ENCODE results near the gene CD200.

The CD200 gene

GRCh38 chr3:112375117-112375516, 42.2 kb downstream of the CD200 start:
- TF ChIP-seq POLR2AphosphoS5 (IDR thresholded peaks at IDR 0.05; ENCODE audit: low read depth) (no peak), CTCF (IDR thresholded peaks at IDR 0.05; ENCODE audit: insufficient read depth, low read length) (no peak)
- Histone ChIP-seq H3K27ac (replicated peaks) (no peak overlapping the region), H3K4me3 (replicated peaks; ENCODE audit: insufficient read depth, low read length) (no peak overlapping the region), H3K27me3 (ENCODE audit: insufficient read depth, poor library complexity, severe bottlenecking) (no peaks in the 10 kb centered on the region)
- no peak for DNase-seq (ENCODE audit: low read depth in 1 of 2, low spot score in 1 of 2)

- no peak overlapping the region for H3K27ac ChIP-seq (replicated peaks)
- no peak for TF ChIP-seq CTCF (IDR thresholded peaks at IDR 0.05; ENCODE audit: insufficient read depth, low read length)
- no peak for TF ChIP-seq SPI1 (IDR thresholded peaks at IDR 0.05; ENCODE audit: borderline replicate concordance, low read depth)
- TF ChIP-seq, protein P1, sequence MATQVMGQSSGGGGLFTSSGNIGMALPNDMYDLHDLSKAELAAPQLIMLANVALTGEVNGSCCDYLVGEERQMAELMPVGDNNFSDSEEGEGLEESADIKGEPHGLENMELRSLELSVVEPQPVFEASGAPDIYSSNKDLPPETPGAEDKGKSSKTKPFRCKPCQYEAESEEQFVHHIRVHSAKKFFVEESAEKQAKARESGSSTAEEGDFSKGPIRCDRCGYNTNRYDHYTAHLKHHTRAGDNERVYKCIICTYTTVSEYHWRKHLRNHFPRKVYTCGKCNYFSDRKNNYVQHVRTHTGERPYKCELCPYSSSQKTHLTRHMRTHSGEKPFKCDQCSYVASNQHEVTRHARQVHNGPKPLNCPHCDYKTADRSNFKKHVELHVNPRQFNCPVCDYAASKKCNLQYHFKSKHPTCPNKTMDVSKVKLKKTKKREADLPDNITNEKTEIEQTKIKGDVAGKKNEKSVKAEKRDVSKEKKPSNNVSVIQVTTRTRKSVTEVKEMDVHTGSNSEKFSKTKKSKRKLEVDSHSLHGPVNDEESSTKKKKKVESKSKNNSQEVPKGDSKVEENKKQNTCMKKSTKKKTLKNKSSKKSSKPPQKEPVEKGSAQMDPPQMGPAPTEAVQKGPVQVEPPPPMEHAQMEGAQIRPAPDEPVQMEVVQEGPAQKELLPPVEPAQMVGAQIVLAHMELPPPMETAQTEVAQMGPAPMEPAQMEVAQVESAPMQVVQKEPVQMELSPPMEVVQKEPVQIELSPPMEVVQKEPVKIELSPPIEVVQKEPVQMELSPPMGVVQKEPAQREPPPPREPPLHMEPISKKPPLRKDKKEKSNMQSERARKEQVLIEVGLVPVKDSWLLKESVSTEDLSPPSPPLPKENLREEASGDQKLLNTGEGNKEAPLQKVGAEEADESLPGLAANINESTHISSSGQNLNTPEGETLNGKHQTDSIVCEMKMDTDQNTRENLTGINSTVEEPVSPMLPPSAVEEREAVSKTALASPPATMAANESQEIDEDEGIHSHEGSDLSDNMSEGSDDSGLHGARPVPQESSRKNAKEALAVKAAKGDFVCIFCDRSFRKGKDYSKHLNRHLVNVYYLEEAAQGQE (IDR thresholded peaks at IDR 0.05; ENCODE audit: insufficient replicate concordance, low read depth), result no peak
- TF ChIP-seq GABPA (IDR thresholded peaks at IDR 0.05; ENCODE audit: low read depth), result no peak
- no peak for TF ChIP-seq POLR2AphosphoS5 (IDR thresholded peaks at IDR 0.05; ENCODE audit: low read depth)
- no peak for DNase-seq (ENCODE audit: low read depth in 1 of 2, low spot score in 1 of 2)
- no peak overlapping the region for H3K4me3 ChIP-seq (replicated peaks; ENCODE audit: insufficient read depth, low read length)
- no peaks in the 10 kb centered on the region for H3K27me3 ChIP-seq (ENCODE audit: insufficient read depth, poor library complexity, severe bottlenecking)
Measured at GRCh38 chr3:112376241-112376911, 43.4 kb downstream of the CD200 start.

GRCh38 chr3:112376992-112377391, 44.0 kb downstream of the CD200 start:
- H3K27me3 ChIP-seq (ENCODE audit: insufficient read depth, poor library complexity, severe bottlenecking), result no peaks in the 10 kb centered on the region
- H3K27ac ChIP-seq (replicated peaks), result no peak overlapping the region
- H3K4me3 ChIP-seq (replicated peaks; ENCODE audit: insufficient read depth, low read length), result no peak overlapping the region
- TF ChIP-seq, protein P1 (IDR thresholded peaks at IDR 0.05; ENCODE audit: insufficient replicate concordance, low read depth), result no peak
- TF ChIP-seq GABPA (IDR thresholded peaks at IDR 0.05; ENCODE audit: low read depth) (no peak), CTCF (IDR thresholded peaks at IDR 0.05; ENCODE audit: insufficient read depth, low read length) (no peak), POLR2AphosphoS5 (IDR thresholded peaks at IDR 0.05; ENCODE audit: low read depth) (no peak), SPI1 (IDR thresholded peaks at IDR 0.05; ENCODE audit: borderline replicate concordance, low read depth) (no peak)
- peak; percentile 38 to 76 for DNase-seq (ENCODE audit: low read depth in 1 of 2, low spot score in 1 of 2)

- no peaks in the 10 kb centered on the region for H3K27me3 ChIP-seq (ENCODE audit: insufficient read depth, poor library complexity, severe bottlenecking)
- peak overlapping the region; percentile 87 for H3K27ac ChIP-seq (replicated peaks)
- TF ChIP-seq GABPA (IDR thresholded peaks at IDR 0.05; ENCODE audit: low read depth), result no peak
- no peak for TF ChIP-seq CTCF (IDR thresholded peaks at IDR 0.05; ENCODE audit: insufficient read depth, low read length)
- TF ChIP-seq POLR2AphosphoS5 (IDR thresholded peaks at IDR 0.05; ENCODE audit: low read depth), result no peak
- TF ChIP-seq, protein P1 (IDR thresholded peaks at IDR 0.05; ENCODE audit: insufficient replicate concordance, low read depth), result no peak
- no peak for TF ChIP-seq SPI1 (IDR thresholded peaks at IDR 0.05; ENCODE audit: borderline replicate concordance, low read depth)
- DNase-seq (ENCODE audit: low read depth in 1 of 2, low spot score in 1 of 2), result no peak
- no peak overlapping the region for H3K4me3 ChIP-seq (replicated peaks; ENCODE audit: insufficient read depth, low read length)
Measured at GRCh38 chr3:112377568-112378071, 44.7 kb downstream of the CD200 start.

All from HL-60 (cell line).